ENCODE measurements around the gene SDSL. TPM values are rescaled to one million over a fixed set of nuclear protein-coding genes. Genes with fewer than 3 reads are reported as not detected.

SDSL gene
- polyA plus RNA-seq, 3 donors = 4.6 to 10.0 (median 6.5) TPM

DNA sequence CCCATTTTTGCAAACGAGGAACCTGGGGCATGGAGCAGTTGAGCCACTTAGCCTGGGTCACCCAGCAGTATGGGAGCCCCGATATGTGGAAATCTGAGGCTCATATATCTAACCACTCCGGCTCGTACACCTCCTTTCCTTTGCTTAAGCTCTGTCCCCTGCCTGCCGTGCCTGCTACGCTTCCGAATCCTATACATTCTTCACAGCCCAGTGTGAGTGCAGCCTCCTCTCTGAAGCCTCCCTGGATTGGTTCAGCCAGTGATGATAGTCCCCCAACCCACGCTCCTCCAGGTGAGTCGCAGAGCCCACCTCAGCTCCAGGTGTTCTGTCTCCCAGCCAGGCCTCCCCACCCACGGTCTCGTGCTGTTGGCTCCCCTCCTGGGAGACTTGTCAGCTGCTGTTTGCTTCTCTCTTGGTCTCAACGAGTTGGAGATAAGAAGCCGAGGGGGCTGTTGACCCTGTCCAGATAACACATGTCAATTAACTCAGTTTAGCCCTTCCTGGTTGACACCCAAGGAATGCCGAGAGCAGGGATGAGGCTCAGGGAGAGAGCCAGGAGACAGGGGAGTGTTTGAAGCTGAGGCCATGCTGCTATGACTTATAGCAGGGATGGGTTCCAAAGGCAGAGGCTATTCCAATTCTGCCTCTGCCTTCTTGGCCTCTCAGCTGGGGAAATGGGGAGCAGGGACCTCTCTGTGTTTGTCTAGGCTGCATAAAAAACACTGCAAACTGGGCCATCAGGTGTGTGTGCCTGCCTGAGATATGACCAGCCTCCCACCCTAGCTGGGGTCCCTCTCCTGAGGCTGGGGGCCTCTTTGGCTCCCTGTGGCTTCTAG, 19.0 kb downstream of the SDSL start:
- no peaks in the 10 kb centered on the region for H4K20me1 ChIP-seq (ENCODE audit: insufficient read depth, low read length)
- DNase-seq = no peak
- no peaks in the 10 kb centered on the region for H3K27me3 ChIP-seq (ENCODE audit: control insufficient read depth in 2 of 2, insufficient read depth in 2 of 2, low read length in 2 of 2)
- H3K27ac ChIP-seq (ENCODE audit: low read depth in 1 of 2, low read length in 2 of 2) = no peak overlapping the region
- Mint-ChIP-seq H3K4me1 (peaks cover 14% of the 10 kb centered on the region), H3K27ac (no peak overlapping the region), H3K9me3 (peaks cover 0 to 10% (median 8%) of the 10 kb centered on the region in 7 donors), H3K36me3 (no peaks in the 10 kb centered on the region), H3K27me3 (ENCODE audit: low read depth in 3 of 3) (peaks cover 2 to 11% (median 7%) of the 10 kb centered on the region in 3 donors), H3K4me3 (no peak overlapping the region)
- no peak overlapping the region for H3K4me3 ChIP-seq (replicated peaks in 1 of 3; ENCODE audit: low read depth in 2 of 3, low read length in 3 of 3)
- no peaks in the 10 kb centered on the region for H3K79me2 ChIP-seq (ENCODE audit: insufficient read depth, low read length)
- no peaks in the 10 kb centered on the region for H3K36me3 ChIP-seq (replicated peaks in 1 of 2; ENCODE audit: control insufficient read depth in 1 of 2, insufficient read depth in 2 of 2, low read length in 2 of 2)
- H3K4me2 ChIP-seq (replicated peaks; ENCODE audit: extremely low read depth, low read length, poor library complexity, severe bottlenecking) = no peak overlapping the region
- H3K4me1 ChIP-seq (ENCODE audit: control insufficient read depth in 1 of 2, insufficient read depth in 2 of 2, low read length in 2 of 2) = peaks cover 0 to 7% of the 10 kb centered on the region in 2 donors
- 91% methylated on average over 12 of the region's 14 CpGs for WGBS (ENCODE audit: insufficient coverage)
- peaks cover 0 to 6% of the 10 kb centered on the region in 2 donors for H3K9me3 ChIP-seq (replicated peaks in 1 of 2; ENCODE audit: control insufficient read depth in 1 of 2, insufficient read depth in 1 of 2, low read length in 2 of 2)
- TF ChIP-seq, protein P1, sequence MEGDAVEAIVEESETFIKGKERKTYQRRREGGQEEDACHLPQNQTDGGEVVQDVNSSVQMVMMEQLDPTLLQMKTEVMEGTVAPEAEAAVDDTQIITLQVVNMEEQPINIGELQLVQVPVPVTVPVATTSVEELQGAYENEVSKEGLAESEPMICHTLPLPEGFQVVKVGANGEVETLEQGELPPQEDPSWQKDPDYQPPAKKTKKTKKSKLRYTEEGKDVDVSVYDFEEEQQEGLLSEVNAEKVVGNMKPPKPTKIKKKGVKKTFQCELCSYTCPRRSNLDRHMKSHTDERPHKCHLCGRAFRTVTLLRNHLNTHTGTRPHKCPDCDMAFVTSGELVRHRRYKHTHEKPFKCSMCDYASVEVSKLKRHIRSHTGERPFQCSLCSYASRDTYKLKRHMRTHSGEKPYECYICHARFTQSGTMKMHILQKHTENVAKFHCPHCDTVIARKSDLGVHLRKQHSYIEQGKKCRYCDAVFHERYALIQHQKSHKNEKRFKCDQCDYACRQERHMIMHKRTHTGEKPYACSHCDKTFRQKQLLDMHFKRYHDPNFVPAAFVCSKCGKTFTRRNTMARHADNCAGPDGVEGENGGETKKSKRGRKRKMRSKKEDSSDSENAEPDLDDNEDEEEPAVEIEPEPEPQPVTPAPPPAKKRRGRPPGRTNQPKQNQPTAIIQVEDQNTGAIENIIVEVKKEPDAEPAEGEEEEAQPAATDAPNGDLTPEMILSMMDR (IDR thresholded peaks at IDR 0.05) = no peak
- no peak overlapping the region for H2AFZ ChIP-seq (ENCODE audit: insufficient read depth, low read depth, low read length, poor library complexity, severe bottlenecking)
- no peak overlapping the region for H3K9ac ChIP-seq (ENCODE audit: insufficient read depth, low read length, poor library complexity, severe bottlenecking)
- intact Hi-C loops (cut with micrococcal nuclease) = no loop called here

DNA sequence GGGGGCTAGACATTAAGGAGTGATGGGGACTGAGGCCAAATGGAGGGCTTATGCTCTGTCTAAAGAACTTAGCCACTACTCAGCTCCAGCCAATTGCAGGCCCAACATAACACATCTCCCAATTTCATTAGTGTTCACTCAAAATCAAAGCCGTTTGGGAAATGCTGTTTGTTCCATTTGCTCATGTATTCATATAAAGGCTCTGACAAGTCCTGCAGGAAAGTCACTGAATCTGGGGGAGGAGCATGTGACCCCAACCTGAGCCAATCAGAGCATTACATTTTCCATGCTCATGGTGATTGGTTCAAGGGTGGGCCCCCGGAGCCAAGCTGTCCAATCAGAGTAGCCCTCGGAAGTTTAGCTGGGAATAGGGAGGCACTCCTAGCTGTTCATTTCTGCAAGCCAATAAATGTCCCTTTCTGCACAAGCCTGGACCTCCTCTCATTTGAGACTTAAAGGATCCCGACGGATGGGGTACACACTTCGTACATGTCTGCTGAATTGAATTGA, 20.9 kb downstream of the SDSL start:
- TF ChIP-seq, protein P1 (IDR thresholded peaks at IDR 0.05) = no peak
- DNase-seq = no peak
- no peaks in the 10 kb centered on the region for H3K36me3 Mint-ChIP-seq
- H3K36me3 ChIP-seq (replicated peaks in 1 of 2; ENCODE audit: control insufficient read depth in 1 of 2, insufficient read depth in 2 of 2, low read length in 2 of 2) = no peaks in the 10 kb centered on the region
- H3K79me2 ChIP-seq (ENCODE audit: insufficient read depth, low read length) = no peaks in the 10 kb centered on the region
- H3K9me3 ChIP-seq (replicated peaks in 1 of 2; ENCODE audit: control insufficient read depth in 1 of 2, insufficient read depth in 1 of 2, low read length in 2 of 2) = peaks cover 0 to 6% of the 10 kb centered on the region in 2 donors
- 95% methylated on average over 4 of the region's 6 CpGs for WGBS (ENCODE audit: insufficient coverage)
- no peak overlapping the region for H2AFZ ChIP-seq (ENCODE audit: insufficient read depth, low read depth, low read length, poor library complexity, severe bottlenecking)
- H3K27me3 Mint-ChIP-seq (ENCODE audit: low read depth in 3 of 3) = peaks cover 13 to 18% (median 14%) of the 10 kb centered on the region in 3 donors
- H4K20me1 ChIP-seq (ENCODE audit: insufficient read depth, low read length) = no peaks in the 10 kb centered on the region
- no peak overlapping the region for H3K4me3 Mint-ChIP-seq
- no peak overlapping the region for H3K9ac ChIP-seq (ENCODE audit: insufficient read depth, low read length, poor library complexity, severe bottlenecking)
- H3K4me3 ChIP-seq (replicated peaks in 1 of 3; ENCODE audit: low read depth in 2 of 3, low read length in 3 of 3) = no peak overlapping the region
- no peak overlapping the region for H3K4me2 ChIP-seq (replicated peaks; ENCODE audit: extremely low read depth, low read length, poor library complexity, severe bottlenecking)
- no peaks in the 10 kb centered on the region for H3K27me3 ChIP-seq (ENCODE audit: control insufficient read depth in 2 of 2, insufficient read depth in 2 of 2, low read length in 2 of 2)
- intact Hi-C loops (cut with micrococcal nuclease) = no loop called here
- peaks cover 15% of the 10 kb centered on the region for H3K4me1 Mint-ChIP-seq
- peaks cover 0 to 12% (median 9%) of the 10 kb centered on the region in 7 donors for H3K9me3 Mint-ChIP-seq
- H3K27ac ChIP-seq (ENCODE audit: low read depth in 1 of 2, low read length in 2 of 2) = no peak overlapping the region
- peaks cover 0 to 7% of the 10 kb centered on the region in 2 donors for H3K4me1 ChIP-seq (ENCODE audit: control insufficient read depth in 1 of 2, insufficient read depth in 2 of 2, low read length in 2 of 2)
- no peak overlapping the region for H3K27ac Mint-ChIP-seq

Data from CD14-positive monocyte (primary cell).